Measurements from ENCODE around the gene FPR2.

DNA sequence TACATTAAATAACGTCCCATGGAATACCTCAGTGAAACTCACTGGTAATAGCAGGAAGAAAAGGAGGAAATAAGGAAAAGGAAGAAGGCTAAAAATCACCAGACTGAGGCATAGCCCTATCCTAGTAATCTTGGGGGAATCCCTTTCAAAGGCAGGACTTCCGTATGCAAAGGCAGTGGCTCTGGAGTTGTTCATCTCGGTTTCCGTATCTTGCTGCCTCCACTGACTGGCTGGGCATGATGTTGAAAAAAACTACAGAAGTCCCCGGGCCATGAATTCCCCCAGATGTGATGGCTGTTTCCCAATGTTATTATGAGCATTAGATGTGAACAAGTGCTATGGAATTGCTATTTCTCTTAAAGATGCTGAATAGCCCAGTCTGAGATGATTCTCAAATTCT lies 5.5 kb downstream of the FPR2 start:
- no peak for TF ChIP-seq EP300 (IDR thresholded peaks at IDR 0.05)
- TF ChIP-seq CTCF (IDR thresholded peaks at IDR 0.05), result no peak
